GM18867 (cell line): Measurements from ENCODE around the gene OR6T1.

Source experiments
- ATAC-seq: cut with Tn5 transposase; IDR thresholded peaks from one replicate; pipeline ENCODE4 v1.9.1; 2021; ENCODE audit warnings: mild to moderate bottlenecking, moderate library complexity; ENCODE audit not compliant: unreplicated experiment

OR6T1 gene, protein sequence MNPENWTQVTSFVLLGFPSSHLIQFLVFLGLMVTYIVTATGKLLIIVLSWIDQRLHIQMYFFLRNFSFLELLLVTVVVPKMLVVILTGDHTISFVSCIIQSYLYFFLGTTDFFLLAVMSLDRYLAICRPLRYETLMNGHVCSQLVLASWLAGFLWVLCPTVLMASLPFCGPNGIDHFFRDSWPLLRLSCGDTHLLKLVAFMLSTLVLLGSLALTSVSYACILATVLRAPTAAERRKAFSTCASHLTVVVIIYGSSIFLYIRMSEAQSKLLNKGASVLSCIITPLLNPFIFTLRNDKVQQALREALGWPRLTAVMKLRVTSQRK

DNA sequence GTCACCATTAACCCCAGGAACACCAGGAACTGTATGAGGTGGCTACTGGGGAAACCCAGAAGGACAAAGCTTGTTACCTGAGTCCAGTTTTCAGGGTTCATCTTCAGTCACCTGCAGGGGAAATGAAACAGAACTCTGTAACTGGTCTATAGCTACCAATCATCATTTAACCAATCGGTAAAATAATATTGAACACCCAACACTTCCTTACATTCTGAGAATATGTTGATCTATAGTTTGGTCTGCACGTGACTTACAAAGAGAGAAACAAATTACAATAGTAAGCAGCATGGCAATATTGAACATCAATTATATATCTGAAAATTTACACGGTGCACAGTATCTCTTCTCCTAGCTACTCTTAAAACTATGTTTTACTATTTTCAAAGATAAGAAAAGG is at the start of gene OR6T1:
Gene OR6T1, minus strand, starts transcription at position 101 of the 400 bp plus-strand sequence. Its CDS starts 0 bp downstream, at position 101.
- ATAC-seq, result no peak

DNA sequence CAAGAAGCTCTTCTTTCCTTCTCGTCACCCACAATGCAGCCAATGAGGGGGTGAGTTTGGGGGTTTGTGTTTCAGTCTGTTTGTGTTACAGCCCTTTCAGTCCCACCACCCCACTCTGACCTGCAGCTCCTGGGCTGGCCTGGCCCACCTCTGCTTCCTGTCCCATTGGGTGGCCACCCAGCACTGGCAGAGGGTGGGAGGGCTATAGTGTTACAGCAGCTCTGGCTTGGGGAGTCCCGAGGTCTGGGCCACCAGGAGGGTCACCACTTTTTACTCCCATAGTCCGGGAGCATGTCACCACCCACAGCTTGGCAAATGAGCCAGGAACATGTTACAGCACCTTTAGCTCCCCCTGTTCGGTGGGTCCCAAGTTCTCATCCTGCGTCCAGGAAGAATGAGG is 35.7 kb upstream of the OR6T1 start:
- ATAC-seq, result no peak

DNA sequence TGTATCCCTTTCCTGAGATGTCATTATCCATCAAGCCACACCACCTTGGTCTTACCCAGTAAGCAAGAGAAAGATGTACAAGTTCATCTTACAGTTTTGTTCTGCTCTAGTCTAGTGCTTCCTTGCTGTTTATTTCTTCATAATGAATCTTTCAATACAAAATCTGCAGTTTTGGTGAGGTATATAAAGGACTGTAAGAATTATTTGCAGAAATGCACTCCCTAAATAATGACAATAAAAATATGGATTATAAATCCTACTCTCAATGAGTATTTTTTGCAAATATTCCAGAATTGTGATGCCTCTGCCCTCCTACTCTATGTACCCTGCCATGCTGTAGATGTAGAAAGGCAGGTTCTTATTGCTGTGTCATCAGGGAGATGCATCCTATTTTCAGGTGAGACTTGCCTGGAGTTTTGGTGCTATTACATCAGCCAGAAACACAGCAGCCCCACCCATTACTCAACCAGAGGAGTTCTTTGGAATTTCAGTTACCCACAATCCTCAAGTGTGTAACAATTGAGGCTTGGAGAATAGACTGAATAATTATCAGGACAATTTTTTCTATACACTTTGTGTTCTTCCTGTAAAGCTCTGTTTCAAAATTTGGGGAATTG is 34.2 kb upstream of the OR6T1 start, which contains the start of gene OR10S1:
Gene OR10S1, minus strand, starts transcription at position 51 of the 617 bp plus-strand sequence. CDS start 117 bp downstream, outside the sequence.
- ATAC-seq, result no peak

DNA sequence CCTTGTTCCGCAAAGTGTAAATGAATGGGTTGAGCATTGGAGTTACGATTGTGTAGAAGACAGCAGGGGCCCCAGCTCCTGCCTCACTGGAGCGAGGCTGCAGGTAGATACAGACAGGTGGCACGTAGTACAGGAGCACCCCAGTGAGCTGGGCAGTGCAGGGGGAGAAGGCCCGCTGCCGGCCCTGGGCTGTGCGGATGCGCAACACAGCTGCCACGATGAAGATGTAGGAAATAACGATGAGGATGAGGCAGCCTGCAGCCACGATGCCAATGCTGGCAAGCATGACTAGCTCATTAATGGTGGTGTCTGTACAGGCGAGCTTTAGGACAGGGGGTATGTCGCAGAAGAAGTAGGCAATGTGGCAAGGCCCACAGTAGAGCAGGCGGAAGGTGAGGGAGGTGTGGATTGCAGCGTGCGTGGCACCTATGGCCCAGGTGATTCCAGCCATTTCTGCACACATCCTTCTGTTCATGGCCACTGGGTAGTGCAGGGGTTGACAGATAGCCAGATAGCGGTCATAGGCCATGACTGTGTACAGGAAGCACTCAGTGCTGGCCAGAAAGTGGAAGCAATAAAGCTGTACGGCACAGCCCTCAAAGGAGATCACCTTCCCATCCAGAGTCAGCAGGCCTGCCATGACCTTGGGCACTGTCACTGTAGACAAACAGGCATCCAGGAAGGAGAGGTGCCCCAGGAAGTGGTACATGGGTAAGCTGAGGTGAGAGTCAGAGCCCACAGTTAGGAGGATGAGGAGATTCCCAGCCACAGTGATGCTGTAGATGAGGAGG is 33.3 kb upstream of the OR6T1 start:
- no peak for ATAC-seq

DNA sequence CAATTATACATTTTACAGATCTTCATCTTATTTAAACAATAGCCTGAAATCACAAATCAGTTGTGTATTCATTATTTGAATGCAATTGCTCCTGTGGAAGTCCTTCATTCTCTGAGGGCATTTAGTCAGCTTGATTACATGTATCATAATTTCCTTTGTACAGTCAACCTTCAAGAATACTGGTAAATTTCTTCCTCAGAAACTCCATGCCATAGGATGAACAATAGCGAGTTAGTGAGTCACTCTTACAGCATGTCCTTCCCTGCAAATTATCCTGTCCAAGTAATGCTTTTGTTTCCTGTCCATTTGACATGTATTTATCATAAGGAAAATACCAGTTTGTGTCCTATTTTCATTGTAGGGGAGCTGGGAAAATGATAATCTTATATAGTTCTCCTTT is 30.2 kb upstream of the OR6T1 start:
- ATAC-seq, result no peak

DNA sequence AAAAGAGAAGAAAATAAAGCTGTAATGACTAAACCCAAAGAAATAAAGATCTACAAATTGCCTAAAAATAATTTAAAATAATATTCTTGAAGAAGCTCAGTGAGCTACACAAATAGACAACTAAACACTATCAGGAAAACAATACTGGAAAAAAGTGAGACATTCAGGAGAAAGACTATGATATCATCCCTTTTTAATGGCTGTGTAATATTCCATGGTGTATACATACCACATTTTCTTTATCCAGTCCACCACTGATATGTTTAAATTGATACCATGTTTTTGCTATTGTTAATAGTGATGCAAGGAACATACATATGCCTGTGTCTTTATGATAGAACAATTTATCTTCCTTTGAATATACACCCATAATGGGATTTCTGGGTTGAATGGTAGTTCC is 13.1 kb upstream of the OR6T1 start:
- ATAC-seq, result no peak

DNA sequence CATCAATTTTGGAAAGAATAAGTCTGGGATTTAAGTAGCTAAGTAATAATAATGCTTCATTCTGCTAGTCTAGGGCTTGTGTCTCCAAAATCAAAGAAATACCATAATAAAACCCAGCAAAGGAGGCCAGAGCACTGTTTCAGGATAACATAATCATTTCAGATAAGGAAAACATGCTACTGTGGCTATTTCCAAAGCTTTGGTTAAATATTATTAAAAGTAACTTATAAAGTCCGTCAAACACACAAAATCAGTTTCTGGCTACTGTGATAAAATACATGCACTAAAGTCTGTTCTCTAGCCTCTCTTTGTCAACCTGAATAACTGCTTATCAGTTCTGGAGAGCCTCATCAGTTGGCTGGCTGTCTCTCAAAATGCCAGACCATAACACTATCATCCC is 1.5 kb upstream of the OR6T1 start:
- no peak for ATAC-seq

DNA sequence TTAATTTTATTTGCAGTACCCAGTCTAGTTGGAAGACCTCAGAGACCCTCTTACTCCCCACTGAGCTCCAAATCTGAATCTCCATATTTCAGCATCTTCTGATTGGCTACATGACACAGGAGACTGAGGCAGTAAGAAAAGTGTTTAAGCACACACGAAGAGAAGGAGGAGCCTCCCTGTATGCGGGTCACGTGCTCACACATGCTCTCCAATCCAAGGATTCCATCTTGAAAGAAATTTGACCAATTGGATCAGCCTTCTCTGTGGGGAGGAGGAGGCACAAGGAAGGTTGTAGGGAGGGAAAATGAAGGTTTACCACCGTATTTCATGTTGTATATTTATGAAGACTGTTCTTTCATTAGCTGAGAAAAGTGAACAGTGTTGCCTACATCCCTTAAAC is 1.2 kb downstream of the OR6T1 start:
- no peak for ATAC-seq

DNA sequence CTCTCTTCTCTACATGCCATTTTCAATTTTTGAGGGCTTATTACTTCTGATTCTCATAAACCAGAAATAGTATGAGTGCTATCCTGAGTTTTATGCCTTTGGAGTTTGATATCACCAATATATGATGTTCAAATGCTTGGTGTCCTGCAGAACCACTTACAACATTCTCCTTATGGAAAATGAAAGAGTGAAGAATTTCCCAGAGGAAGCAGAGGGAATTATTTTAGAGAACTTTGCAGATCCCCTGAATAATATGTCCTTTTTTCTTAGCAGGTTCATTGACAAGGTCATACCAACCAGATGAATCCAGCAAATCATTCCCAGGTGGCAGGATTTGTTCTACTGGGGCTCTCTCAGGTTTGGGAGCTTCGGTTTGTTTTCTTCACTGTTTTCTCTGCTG is 4.3 kb downstream of the OR6T1 start, which contains the start of gene OR4D5:
Gene OR4D5, plus strand, starts transcription at position 301 of the 400 bp plus-strand sequence. Its CDS starts 0 bp downstream, at position 301.
- ATAC-seq, result no peak

DNA sequence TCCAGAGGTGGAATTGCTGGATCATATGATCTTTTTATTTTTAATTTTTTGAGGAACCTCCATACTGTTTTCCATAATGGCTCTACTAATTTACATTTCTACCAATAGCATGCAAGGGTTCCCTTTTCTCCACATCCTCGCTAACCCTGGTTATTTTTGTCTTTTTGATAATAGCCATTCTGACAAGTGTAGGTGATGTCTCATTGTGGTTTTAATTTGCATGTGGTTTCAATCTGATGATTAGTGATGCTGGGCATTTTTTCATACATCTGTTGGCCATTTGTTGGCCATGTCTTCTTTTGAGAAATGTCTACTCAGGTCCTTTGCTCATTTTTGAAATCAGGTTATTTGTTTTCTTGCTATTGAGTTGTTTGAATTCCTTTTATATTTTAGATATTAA is 19.6 kb downstream of the OR6T1 start:
- ATAC-seq, result no peak

DNA sequence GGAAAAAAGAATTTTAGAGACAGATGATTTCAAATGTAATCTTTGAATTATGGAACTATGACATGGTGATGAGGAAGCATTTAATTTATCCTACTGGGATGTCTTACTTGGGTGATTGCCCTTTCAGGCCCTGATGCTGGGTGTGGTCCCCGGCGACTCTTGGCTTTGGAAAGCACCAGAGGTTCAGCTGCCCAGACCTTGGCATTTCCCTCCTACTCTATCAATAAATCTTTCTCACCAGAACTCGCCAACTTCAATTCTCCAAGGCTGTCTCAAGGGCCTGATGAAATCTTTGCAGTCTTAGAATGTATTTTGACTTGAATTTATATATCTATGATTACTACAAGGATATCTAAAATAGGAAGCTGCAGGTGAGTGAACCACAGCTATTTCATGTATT is 22.7 kb downstream of the OR6T1 start:
- ATAC-seq, result no peak

DNA sequence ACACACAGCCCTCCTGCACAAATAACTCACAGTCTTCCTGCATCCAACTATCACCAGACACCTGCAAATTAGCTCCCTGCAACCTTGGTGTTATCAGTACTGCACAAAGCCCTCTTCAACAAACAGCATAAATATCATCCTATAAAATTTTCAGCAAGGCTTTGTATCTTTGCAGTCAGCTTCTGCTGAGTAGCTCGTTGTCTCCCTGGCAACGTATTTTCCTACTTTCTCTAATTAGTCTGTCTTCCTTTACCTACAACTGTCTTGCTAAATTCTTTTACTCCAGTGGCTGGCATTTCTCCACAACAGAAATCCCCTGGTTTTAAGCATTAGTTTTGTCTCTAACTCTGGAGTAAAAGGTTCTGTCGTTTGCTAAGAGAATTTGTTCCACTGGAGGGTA is 37.8 kb downstream of the OR6T1 start:
- ATAC-seq, result no peak

DNA sequence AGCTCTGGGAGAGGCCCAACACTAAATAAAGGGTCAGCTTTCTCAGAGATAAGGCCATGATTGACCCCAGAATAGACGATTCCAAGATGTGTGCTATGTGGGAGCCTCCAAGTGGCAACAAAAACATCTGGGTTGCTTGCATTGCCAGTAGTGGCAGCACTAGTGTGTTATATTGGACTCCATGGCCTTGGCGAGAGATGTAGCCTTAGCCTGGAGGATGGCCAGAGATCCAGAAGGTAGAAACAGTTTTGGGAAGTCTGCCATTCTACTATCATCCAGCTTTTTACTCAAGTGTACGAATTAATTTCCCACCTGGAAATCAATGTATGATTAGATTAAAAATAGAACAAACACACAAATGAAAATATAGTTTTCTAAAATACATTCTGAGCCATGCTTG is 38.7 kb downstream of the OR6T1 start:
- no peak for ATAC-seq

DNA sequence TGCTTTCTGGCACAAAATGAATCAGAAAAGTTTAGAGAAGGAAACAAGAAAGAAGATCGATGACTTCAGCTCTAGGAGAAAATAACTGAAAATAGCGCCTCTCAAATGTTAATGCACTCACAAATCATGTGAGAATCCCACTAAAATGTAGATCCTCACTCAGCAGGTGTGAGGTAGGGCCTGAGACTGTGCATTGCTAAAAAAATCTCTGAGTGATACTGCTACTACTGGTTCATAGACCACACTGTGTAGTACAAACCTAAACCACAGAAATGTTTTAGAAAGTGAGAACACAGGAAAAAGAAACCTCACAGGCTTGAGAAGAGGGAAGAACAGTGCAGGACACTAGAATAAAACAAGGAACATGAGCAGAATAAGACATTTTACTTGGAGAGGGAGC is 39.7 kb downstream of the OR6T1 start:
- ATAC-seq, result peak; percentile 82

DNA sequence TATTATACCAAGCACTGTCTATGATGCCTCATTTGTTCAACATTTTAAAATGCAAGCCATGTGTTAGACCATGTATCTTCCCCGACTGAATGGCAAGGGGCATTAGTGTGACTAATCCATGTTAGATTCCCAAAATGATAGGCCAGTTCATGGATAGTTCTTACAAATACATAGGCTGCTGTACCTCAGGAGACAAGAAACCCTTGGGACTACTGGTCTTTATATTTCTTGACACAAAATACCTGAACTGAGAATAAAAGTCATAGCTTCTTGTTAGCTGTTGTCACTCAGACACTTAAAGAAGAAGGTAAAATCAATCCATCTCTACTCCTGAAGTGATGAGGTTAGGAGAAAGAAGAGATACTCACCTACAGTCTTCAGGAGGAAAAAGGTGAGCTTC is 41.8 kb downstream of the OR6T1 start, which contains the start of gene OR8D4:
Gene OR8D4, plus strand, starts transcription at position 301 of the 400 bp plus-strand sequence. CDS start 4,265 bp downstream, outside the sequence.
- no peak for ATAC-seq

DNA sequence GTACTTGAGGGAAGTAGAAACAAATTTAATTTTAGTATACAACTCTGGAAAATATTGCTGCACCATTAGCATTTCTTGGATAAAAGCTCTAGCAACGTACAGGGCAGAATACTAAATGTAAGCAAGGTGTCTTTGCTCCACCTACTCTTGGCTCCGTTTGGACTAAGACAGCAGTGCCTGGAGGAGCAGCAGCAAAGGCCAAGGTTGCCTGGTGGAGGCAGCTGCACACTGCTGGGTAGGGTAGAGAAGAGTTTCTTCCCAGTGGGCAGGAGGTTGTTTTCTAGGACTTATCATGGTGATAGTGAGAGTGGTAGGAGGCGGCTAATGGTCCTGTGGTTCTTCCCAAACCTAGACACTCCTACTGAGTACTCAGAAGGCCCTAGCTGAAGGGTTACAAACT is 43.8 kb downstream of the OR6T1 start:
- no peak for ATAC-seq
